Activated CD8-positive, alpha-beta T cell treated with anti-CD3 and anti-CD28 coated beads, Interleukin-2, amount 10 ng/mL, durations not matched to agents 7 days and 5 days (primary cell): ENCODE data around the gene TACC2. TPM values are rescaled to one million over a fixed set of nuclear protein-coding genes. Genes with fewer than 3 reads are reported as not detected.

Experiments used
- ATAC-seq: fragments of 150-1000 bp; cut with Tn5 transposase; one replicate; pipeline ENCODE4 v1.10.0; 2021; ENCODE audit warnings: moderate library complexity
- CTCF ChIA-PET: fragments of 350-600 bp; sonication (Branson Sonifier 250); formaldehyde crosslinking; loops from one replicate; lab custom pipeline; 2021; ENCODE audit warnings: antibody characterized with exemption; lab: Charles Lee
- POLR2A ChIA-PET: fragments of 350-600 bp; sonication (Branson Sonifier 250); formaldehyde crosslinking; loops from one replicate; lab custom pipeline; 2021; ENCODE audit warnings: antibody characterized with exemption; lab: Charles Lee
- DNase-seq: peaks from one replicate; pipeline ENCODE4 v3.0.0-alpha.2; 2020
- H3K27ac Mint-ChIP-seq: one replicate; pipeline ENCODE4 v1.8.0; 2021; ENCODE audit warnings: mild to moderate bottlenecking, mixed read lengths
- H3K27me3 Mint-ChIP-seq: one replicate; pipeline ENCODE4 v1.8.0; 2021; ENCODE audit warnings: low read depth, mixed read lengths
- H3K36me3 Mint-ChIP-seq: one replicate; pipeline ENCODE4 v1.8.0; 2021; ENCODE audit warnings: low read depth, mixed read lengths
- H3K4me1 Mint-ChIP-seq: one replicate; pipeline ENCODE4 v1.8.0; 2021; ENCODE audit warnings: low read depth, mixed read lengths
- H3K4me3 Mint-ChIP-seq: one replicate; pipeline ENCODE4 v1.8.0; 2021; ENCODE audit warnings: mild to moderate bottlenecking, mixed read lengths
- H3K9me3 Mint-ChIP-seq: one replicate; pipeline ENCODE4 v1.8.0; 2022; ENCODE audit warnings: mixed read lengths; ENCODE audit not compliant: insufficient read depth
- total RNA-seq, 2 experiments: library from RNA; stranded (reverse); gene quantifications; one replicate each; pipeline ENCODE4 v1.2.3, GENCODE V29; 2021

TACC2 gene
- total RNA-seq, 2 experiments from 2014 or later = not detected

- POLR2A ChIA-PET = no interaction called here
- no peaks in the 10 kb centered on the region for H3K36me3 Mint-ChIP-seq
- DNase-seq (no peak), ATAC-seq (no peak)
- no peaks in the 10 kb centered on the region for H3K9me3 Mint-ChIP-seq
- peaks cover 4% of the 10 kb centered on the region for H3K4me1 Mint-ChIP-seq
- H3K27ac Mint-ChIP-seq = no peak overlapping the region
- CTCF ChIA-PET = interaction anchor here (1.3 kb wide), 1 partner anchor 132 kb away, joined by 5 read pairs; no protein-coding TSS in a partner anchor
- no peak overlapping the region for H3K4me3 Mint-ChIP-seq
- peaks cover 18% of the 10 kb centered on the region for H3K27me3 Mint-ChIP-seq
Measured at GRCh38 chr10:122303271-122304053, 314.5 kb downstream of the TACC2 start.

Other genes with a start within 250 kb of the TACC2 start
- gene ATE1, start 61.1 kb upstream of the TACC2 start, total RNA-seq = 10 to 100 TPM; 20.2 to 26.0 TPM
- 10 to 100 TPM; 57.5 to 60.5 TPM for gene NSMCE4A, start 13.9 kb upstream of the TACC2 start, total RNA-seq